Epithelial cell of esophagus (primary cell): ENCODE measurements around the gene GAB1.

ENCODE experiments used
- DNase-seq: peaks from one replicate; pipeline ENCODE4 v3.0.0; 2010; ENCODE audit warnings: low read depth
- H3K4me3 ChIP-seq: 2 replicates; pipeline ENCODE4 v1.5.1; 2011; ENCODE audit warnings: mild to moderate bottlenecking, low read length, control low read depth
- CTCF ChIP-seq: IDR thresholded peaks from 2 replicates; pipeline ENCODE4 v1.5.1; 2011; ENCODE audit warnings: low read depth, mild to moderate bottlenecking, low read length, control low read depth, inconsistent platforms; ENCODE audit not compliant: insufficient read depth; ENCODE audit errors: missing control alignments

GAB1 gene

GRCh38 chr4:143384381-143384994 is 47.8 kb downstream of the GAB1 start:
- H3K4me3 ChIP-seq, result no peak overlapping the region
- TF ChIP-seq CTCF, result no peak
- DNase-seq, result no peak

- TF ChIP-seq CTCF, result no peak
- H3K4me3 ChIP-seq, result no peak overlapping the region
- DNase-seq, result peak; percentile 36
Measured at GRCh38 chr4:143386812-143387211, 50.1 kb downstream of the GAB1 start.

GRCh38 chr4:143389579-143390195 is 53.0 kb downstream of the GAB1 start:
- TF ChIP-seq CTCF, result no peak
- DNase-seq, result peak; percentile 66
- no peak overlapping the region for H3K4me3 ChIP-seq

GRCh38 chr4:143390764-143391163 is 54.1 kb downstream of the GAB1 start:
- TF ChIP-seq CTCF, result no peak

GRCh38 chr4:143391261-143391660 is 54.6 kb downstream of the GAB1 start:
- H3K4me3 ChIP-seq, result no peak overlapping the region
- TF ChIP-seq CTCF, result no peak
- no peak for DNase-seq

More at GRCh38 chr4:143390764-143391163, 54.1 kb downstream of the GAB1 start:
- no peak overlapping the region for H3K4me3 ChIP-seq
- no peak for DNase-seq

- TF ChIP-seq CTCF, result no peak
- no peak for DNase-seq
- H3K4me3 ChIP-seq, result no peak overlapping the region
Measured at GRCh38 chr4:143391895-143392294, 55.2 kb downstream of the GAB1 start.

GRCh38 chr4:143393195-143393594 is 56.5 kb downstream of the GAB1 start:
- no peak for TF ChIP-seq CTCF
- no peak overlapping the region for H3K4me3 ChIP-seq
- no peak for DNase-seq
